Fibroblast of mammary gland (primary cell): ENCODE data around the gene NLGN4Y.

Experiments
- DNase-seq: peaks from one replicate; pipeline ENCODE4 v3.0.0-alpha.2; 2010; ENCODE audit warnings: low read depth
- H3K4me3 ChIP-seq: 2 replicates; pipeline ENCODE4 v1.5.1; 2011; ENCODE audit warnings: low read depth, mild to moderate bottlenecking, low read length, moderate library complexity; ENCODE audit not compliant: control insufficient read depth
- TF ChIP-seq, protein P1 (sequence below): conservative IDR thresholded peaks from 2 replicates; pipeline ENCODE4 v1.5.1; 2011; ENCODE audit warnings: low read depth, low read length, inconsistent platforms; ENCODE audit not compliant: control insufficient read depth, insufficient read depth

The NLGN4Y gene

GRCh38 chrY:14601372-14601771 lies 77.0 kb downstream of the NLGN4Y start:
- DNase-seq: no peak
- no peak overlapping the region for H3K4me3 ChIP-seq
- TF ChIP-seq, protein P1, sequence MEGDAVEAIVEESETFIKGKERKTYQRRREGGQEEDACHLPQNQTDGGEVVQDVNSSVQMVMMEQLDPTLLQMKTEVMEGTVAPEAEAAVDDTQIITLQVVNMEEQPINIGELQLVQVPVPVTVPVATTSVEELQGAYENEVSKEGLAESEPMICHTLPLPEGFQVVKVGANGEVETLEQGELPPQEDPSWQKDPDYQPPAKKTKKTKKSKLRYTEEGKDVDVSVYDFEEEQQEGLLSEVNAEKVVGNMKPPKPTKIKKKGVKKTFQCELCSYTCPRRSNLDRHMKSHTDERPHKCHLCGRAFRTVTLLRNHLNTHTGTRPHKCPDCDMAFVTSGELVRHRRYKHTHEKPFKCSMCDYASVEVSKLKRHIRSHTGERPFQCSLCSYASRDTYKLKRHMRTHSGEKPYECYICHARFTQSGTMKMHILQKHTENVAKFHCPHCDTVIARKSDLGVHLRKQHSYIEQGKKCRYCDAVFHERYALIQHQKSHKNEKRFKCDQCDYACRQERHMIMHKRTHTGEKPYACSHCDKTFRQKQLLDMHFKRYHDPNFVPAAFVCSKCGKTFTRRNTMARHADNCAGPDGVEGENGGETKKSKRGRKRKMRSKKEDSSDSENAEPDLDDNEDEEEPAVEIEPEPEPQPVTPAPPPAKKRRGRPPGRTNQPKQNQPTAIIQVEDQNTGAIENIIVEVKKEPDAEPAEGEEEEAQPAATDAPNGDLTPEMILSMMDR: no peak

DNA sequence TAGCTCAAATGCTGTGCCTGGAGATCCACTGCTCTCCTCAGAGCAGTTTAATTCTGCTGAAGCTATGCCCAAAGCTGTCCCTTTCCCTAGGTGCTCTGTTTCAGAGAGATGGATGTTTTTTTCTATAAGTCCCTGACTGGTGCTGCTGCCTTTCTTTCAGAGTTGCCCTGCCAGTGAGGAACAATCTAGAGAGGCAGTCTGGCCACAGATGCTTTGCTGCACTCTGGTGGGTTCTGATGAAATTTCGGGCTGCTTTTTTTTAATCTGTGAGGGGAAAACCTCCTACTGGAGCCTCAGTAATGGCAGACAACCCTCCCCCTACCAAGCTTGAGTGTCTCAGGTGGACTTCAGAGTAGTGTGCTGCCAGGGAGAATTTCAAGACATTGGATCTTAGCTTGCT lies 93.3 kb downstream of the NLGN4Y start:
- TF ChIP-seq, protein P1: no peak
- no peak for DNase-seq

GRCh38 chrY:14618513-14618912 lies 94.2 kb downstream of the NLGN4Y start:
- TF ChIP-seq, protein P1: no peak
- H3K4me3 ChIP-seq: no peak overlapping the region
- no peak for DNase-seq

More for the DNA sequence above, 93.3 kb downstream of the NLGN4Y start:
- no peak overlapping the region for H3K4me3 ChIP-seq

DNA sequence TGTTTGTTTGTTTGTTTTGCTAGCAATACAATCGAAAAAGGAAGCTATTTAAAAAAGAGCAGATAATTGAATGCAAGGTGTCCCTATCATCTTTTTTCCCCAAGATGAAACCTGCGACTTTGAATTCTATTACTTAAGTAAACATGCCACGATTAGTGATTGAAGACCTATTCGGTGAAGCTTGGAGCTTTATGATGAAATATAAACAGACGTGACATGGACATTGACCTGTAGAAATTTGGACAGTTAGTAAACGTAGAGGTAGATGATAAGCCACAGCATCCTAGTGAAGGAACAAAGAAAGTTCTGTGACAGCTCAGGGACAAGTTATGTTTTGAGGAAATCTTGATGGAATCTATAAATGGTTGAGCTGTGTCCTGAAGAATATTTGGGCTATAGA lies 103.9 kb downstream of the NLGN4Y start:
- no peak for DNase-seq
- H3K4me3 ChIP-seq: no peak overlapping the region
- TF ChIP-seq, protein P1: no peak

DNA sequence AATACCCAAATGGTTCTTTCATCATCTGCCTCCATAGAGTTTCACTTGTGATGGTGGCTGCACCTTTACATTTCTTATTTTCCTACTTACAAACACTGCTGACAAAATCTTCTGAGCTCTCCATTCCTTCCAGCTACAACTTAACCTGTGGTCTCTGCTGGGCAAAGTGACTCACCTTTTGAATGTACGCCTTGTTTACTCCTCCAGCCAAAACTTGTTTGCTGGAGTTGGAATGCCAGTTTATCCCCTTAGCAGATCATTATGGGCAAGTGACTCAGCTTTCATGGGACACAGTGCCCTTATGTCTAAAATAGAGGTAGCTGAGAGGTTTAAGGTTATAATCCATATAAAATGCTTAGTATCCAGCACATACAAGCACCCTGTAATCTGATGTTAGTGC lies 107.3 kb downstream of the NLGN4Y start:
- no peak for DNase-seq
- TF ChIP-seq, protein P1: no peak
- H3K4me3 ChIP-seq: no peak overlapping the region

- H3K4me3 ChIP-seq: no peak overlapping the region
- TF ChIP-seq, protein P1: no peak
- no peak for DNase-seq
Measured at GRCh38 chrY:14633718-14634117, 109.4 kb downstream of the NLGN4Y start.

DNA sequence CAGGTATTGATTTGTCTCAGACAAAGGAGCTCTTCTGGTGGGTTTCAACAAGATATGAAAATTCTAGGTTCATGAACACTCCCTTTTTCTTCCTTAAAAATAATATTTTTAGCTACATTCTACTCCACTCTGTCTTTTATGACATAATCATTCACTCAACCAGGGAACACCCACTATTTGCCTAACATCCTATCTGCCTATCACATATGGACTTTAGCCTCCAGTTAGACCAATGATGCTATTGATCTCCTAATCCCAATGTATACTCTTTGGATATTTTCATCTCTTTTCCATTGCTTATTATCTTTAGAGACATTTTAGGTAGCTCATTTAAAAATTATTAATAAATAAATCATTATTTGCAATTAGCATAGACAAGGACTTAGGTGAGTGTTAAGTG lies 110.6 kb downstream of the NLGN4Y start:
- TF ChIP-seq, protein P1: no peak
- H3K4me3 ChIP-seq: no peak overlapping the region
- no peak for DNase-seq
